Measurements from ENCODE around the gene UNC5A.

The UNC5A gene

GRCh38 chr5:176797456-176798050, 12.8 kb upstream of the UNC5A start:
- Mint-ChIP-seq H3K36me3 (ENCODE audit: low read depth) (no peaks in the 10 kb centered on the region), H3K27me3 (ENCODE audit: low read depth, poor library complexity) (peaks cover 62% of the 10 kb centered on the region), H3K27ac (peak overlapping the region; percentile 26), H3K4me1 (no peaks in the 10 kb centered on the region), H3K4me3 (no peak overlapping the region), H3K9me3 (no peaks in the 10 kb centered on the region)
- DNase-seq, result no peak
- TF ChIP-seq CTCF (IDR thresholded peaks at IDR 0.05), result no peak

GRCh38 chr5:176798086-176798876, 12.1 kb upstream of the UNC5A start:
- Mint-ChIP-seq H3K36me3 (ENCODE audit: low read depth) (no peaks in the 10 kb centered on the region), H3K4me1 (no peaks in the 10 kb centered on the region), H3K9me3 (no peaks in the 10 kb centered on the region), H3K4me3 (no peak overlapping the region), H3K27ac (no peak overlapping the region), H3K27me3 (ENCODE audit: low read depth, poor library complexity) (peaks cover 63% of the 10 kb centered on the region)
- TF ChIP-seq CTCF (IDR thresholded peaks at IDR 0.05), result no peak
- no peak for DNase-seq

GRCh38 chr5:176798949-176799348, 11.4 kb upstream of the UNC5A start:
- Mint-ChIP-seq H3K27me3 (ENCODE audit: low read depth, poor library complexity) (peaks cover 62% of the 10 kb centered on the region), H3K4me1 (no peaks in the 10 kb centered on the region), H3K27ac (no peak overlapping the region), H3K36me3 (ENCODE audit: low read depth) (no peaks in the 10 kb centered on the region), H3K9me3 (no peaks in the 10 kb centered on the region), H3K4me3 (no peak overlapping the region)
- TF ChIP-seq CTCF (IDR thresholded peaks at IDR 0.05), result no peak
- no peak for DNase-seq

GRCh38 chr5:176799488-176799887, 10.9 kb upstream of the UNC5A start:
- Mint-ChIP-seq H3K36me3 (ENCODE audit: low read depth) (no peaks in the 10 kb centered on the region), H3K9me3 (no peaks in the 10 kb centered on the region), H3K4me1 (no peaks in the 10 kb centered on the region), H3K27me3 (ENCODE audit: low read depth, poor library complexity) (peaks cover 60% of the 10 kb centered on the region), H3K27ac (no peak overlapping the region), H3K4me3 (no peak overlapping the region)
- TF ChIP-seq CTCF (IDR thresholded peaks at IDR 0.05), result no peak
- no peak for DNase-seq

- DNase-seq, result no peak
- Mint-ChIP-seq H3K9me3 (no peaks in the 10 kb centered on the region), H3K4me3 (no peak overlapping the region), H3K27me3 (ENCODE audit: low read depth, poor library complexity) (peaks cover 58% of the 10 kb centered on the region), H3K27ac (no peak overlapping the region), H3K36me3 (ENCODE audit: low read depth) (no peaks in the 10 kb centered on the region), H3K4me1 (no peaks in the 10 kb centered on the region)
- no peak for TF ChIP-seq CTCF (IDR thresholded peaks at IDR 0.05)
Observed at GRCh38 chr5:176800024-176800423, 10.3 kb upstream of the UNC5A start.
